GM19099 (cell line): ENCODE results near the gene IL21.

Source experiments
- POLR2A ChIP-seq: IDR thresholded peaks from 3 replicates; pipeline ENCODE4 v1.6.1; 2011; ENCODE audit warnings: low read depth; ENCODE audit not compliant: insufficient read length; ENCODE audit errors: extremely low read depth

IL21 gene

GRCh38 chr4:122614621-122615020, 6.2 kb downstream of the IL21 start:
- no peak for TF ChIP-seq POLR2A

GRCh38 chr4:122612540-122612939, 8.3 kb downstream of the IL21 start:
- no peak for TF ChIP-seq POLR2A

DNA sequence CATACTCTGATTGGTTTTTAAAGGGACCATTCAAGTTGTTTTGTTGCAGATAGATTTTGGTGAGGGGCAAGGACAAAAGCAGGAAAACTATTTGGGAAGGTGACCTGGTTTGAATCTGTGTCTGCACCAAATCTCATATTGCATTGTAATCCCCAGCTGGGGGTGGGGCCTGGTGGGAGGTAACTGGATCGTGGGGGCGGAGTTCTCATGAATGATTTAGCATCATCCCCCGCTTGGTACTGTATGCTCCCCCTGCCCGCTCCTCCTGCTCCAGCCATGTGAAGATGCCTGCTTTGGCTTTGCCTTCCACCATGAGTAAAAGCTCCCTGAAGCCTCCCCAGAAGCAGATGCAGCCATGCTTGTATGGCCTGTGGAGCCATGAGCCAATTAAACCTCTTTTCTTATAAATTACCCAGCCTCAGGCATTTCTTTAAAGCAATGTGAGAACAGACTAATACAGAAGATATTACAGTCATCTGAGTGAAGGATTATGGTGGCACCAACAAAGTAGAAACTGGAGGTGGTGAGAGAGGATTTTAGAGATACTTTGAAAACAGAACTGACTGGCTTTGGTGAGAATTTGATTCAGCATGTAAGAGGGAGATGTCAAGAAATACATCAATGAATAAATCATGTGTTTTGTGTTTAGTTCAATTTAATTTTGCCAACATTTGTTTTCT, 14.4 kb downstream of the IL21 start:
- no peak for TF ChIP-seq POLR2A

DNA sequence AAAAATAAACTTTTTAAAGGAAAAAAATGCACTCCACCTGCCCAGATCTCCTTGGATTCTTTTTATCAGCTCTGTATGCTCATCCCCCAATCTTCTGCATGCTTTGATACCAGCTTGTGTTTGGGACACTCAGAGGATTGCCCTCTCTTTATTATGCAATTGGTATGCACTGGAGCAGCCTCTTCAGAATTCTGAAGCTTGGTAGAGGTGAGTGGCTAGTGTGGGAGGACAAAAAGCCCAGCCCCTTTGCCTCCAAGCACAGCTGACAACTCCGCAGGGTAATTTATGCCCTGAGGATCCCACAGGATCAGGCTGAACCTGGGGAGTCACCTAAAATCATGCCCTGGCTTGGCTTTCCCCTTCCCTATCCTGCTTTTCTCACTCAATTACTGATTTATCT, 16.7 kb downstream of the IL21 start:
- no peak for TF ChIP-seq POLR2A

DNA sequence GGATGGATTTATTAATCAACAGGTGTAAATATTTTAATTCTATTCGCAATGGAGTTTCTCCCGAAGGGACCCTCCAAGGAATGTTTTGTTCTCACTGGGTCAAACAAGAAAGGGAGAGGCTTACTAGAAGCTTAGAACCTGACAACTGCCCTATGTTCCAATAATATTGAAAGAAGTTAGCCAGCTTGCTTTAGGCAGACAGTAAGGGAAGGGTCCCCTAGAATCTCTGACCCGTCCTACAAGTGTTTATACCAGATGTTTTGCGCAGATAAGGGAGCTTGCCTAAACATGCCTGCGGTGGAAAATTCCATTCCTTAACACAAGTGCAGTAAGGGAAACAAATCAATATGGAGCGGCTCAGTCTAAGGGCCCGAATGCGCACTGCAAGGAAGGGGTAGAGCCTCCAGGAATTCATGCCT, 17.7 kb downstream of the IL21 start:
- no peak for TF ChIP-seq POLR2A

- TF ChIP-seq POLR2A = no peak
Observed at GRCh38 chr4:122602277-122603142, 18.4 kb downstream of the IL21 start.

DNA sequence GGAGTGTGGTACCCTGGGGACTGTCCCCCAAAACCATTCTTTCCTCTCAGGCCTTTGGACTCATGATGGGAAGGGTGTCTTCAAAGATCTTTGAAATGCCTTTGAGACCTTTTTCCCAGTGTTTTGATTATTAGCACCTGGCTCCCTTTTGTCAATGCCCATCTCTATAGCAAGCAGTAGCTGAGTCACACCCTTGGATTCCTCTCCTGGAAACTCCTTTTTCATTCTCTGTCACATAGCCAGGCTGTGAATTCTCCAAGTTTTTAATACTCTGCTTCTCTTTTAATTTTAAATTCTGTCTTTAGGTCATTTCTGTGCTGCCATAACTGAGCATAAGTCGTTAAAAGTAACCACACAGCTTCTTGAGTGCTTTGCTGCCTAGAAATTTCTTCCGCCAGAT, 29.7 kb downstream of the IL21 start:
- no peak for TF ChIP-seq POLR2A

DNA sequence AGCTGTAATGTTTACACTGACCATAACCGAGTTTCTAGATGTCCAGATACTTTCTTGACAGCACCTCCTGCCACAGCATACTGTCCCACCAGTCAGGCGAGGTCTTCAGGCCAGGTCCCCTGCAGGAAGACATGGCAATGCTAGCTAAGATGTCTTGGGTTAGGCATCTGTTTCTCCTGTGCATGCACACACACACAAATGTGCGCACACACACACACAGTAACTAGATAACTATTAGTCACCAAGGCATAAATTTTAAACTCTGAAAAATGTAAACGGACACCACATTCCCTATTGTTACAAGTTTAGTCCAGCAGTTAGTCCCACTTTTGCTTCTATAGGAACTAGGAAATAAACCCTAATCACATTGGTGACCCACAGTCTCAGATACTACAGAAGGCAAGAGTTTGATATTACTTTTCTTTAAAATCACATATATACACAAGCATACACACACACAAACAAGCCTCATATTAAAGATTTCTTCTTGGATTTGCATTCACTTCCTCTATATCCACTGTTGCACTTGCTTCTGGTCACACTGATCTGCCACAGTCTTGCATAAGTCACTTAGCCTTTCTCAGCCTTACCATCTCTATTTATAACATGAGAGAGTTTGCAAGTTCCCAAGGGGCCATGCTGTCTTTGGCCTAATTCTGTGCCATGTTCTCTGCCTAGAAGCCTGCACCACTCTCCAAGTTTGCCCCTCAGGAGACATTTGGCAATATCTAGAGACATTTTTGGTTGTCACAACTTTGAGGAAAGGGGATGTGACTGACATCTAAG, 32.2 kb downstream of the IL21 start:
- TF ChIP-seq POLR2A = no peak

DNA sequence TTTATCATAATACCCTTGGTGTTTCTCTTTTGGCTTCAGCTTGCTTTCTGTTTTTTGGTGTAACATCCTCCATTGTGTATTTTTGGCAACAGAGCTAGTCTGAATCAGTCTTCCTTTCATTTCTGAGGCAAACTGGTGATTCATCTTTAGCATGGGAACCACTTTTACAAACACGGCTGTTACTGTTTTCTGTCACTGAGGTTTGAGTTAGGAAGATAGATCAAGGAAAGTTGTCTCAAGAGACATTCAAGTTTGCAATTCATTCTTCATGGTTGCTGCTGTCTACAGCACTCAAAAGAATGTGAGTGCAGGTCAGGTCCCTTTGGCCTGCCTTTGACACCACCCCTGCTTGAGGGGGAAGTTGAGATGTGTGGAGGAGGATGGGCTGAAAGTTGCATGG, 36.3 kb downstream of the IL21 start:
- no peak for TF ChIP-seq POLR2A

DNA sequence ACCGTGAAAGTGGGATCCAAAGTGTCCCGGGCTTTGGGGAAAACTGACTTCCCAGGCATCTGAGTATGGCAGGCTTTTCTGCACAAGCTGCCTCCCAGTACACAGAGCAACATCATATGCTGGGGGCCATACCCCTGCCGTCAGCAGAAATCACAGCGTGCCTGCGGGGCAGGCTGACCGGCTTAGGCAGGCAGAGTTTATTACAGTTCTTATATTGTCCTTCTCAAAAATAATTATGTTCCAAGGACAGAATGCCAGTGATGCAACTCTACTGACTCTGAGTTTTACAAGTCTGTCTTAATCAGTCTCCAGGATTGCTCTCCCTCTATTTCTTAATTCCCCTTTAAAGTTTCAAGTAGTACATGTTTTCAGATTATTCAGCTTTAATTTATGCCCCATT, 37.0 kb downstream of the IL21 start:
- TF ChIP-seq POLR2A = no peak

GRCh38 chr4:122577808-122578781, 42.8 kb downstream of the IL21 start:
- no peak for TF ChIP-seq POLR2A

- no peak for TF ChIP-seq POLR2A
Observed at GRCh38 chr4:122577189-122577553, 43.7 kb downstream of the IL21 start.

GRCh38 chr4:122576261-122577188, 44.3 kb downstream of the IL21 start:
- TF ChIP-seq POLR2A = no peak
